Fibroblast of gingiva (primary cell): ENCODE measurements around the gene MED22.

Source experiments
- DNase-seq: peaks from one replicate; pipeline ENCODE4 v3.0.0-alpha.2; 2011; ENCODE audit warnings: low read depth

Gene MED22

GRCh38 chr9:133375724-133376654, 28.1 kb upstream of the MED22 start, which contains the start of the genes STKLD1 and SURF4:
STKLD1 (plus strand) TSS chr9:133376366; CDS start chr9:133376474, 108 bp downstream.
SURF4 (minus strand) TSS chr9:133376060; CDS start chr9:133375969, 91 bp downstream.
- peak; percentile 97 for DNase-seq

DNA sequence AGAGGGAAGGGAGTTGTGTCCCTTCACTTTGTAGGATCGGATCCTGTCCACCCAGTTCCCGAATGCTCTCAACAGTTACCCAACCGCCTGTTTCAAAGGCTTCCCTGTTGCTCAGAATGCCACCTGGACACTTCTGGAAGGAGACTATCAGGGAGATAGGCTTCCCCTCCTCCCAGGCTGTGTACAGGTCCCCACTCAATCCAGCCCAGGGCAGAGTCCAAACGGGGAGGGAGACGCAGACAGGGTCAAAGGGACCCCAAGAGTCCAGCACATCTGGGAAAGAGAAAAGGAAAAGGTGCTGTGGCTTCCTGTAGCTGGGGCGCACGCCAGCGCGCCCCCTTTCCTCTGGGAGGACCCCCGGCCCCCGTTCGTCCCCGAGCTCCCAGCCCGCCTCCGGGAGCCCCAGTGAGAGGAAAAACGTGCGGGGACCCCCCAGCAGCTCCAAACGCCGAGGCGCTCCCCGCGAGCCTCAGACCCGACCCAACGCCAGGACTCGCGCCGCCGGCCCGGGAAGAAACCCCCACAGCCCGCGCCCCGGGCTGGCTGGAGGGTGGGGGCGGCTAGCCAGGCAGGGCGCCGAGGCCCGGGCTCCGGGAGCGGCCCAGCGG, 27.3 kb upstream of the MED22 start:
- DNase-seq = peak; percentile 23

GRCh38 chr9:133374612-133375115, 26.7 kb upstream of the MED22 start:
- DNase-seq = peak; percentile 56

DNA sequence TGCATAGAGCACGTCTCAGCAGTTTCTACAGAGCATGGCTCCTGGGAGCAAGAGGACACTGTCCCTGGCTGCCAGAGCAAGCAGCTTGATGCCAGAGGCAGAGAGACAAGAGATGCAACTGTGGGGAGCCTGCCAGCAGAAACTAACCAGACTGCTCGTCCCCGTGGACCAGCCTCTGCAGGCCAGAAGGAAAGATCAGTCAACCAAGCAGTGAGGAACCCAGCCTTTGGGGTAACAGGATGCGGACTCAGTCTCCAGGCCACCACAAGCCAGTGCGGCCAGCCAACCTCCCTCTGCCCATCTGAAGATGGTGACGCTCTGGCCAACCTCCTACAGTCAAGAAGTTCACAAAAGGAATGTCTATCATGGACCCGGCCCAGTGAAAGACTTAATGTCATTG, 24.2 kb upstream of the MED22 start:
- peak; percentile 42 for DNase-seq

GRCh38 chr9:133371261-133371711, 23.4 kb upstream of the MED22 start:
- DNase-seq = no peak

DNA sequence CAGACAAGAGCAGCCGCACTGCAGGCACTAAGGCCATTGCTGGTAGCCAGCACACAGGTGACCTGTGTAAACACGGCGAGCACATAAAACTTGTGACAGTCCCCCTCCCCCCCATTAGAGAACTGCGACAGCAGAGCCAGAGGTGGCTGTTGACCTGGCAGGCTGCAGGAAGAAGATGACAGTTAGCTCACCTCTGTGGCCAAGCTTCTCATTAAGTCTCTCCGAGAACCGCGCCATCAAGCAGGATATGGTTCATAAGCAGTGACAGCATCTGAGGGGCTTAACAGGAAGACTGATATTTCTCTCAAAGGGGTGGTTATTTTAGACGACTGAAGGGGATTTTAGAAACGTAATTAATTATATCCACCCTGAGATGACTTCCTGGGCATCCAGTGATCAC, 22.8 kb upstream of the MED22 start:
- no peak for DNase-seq

DNA sequence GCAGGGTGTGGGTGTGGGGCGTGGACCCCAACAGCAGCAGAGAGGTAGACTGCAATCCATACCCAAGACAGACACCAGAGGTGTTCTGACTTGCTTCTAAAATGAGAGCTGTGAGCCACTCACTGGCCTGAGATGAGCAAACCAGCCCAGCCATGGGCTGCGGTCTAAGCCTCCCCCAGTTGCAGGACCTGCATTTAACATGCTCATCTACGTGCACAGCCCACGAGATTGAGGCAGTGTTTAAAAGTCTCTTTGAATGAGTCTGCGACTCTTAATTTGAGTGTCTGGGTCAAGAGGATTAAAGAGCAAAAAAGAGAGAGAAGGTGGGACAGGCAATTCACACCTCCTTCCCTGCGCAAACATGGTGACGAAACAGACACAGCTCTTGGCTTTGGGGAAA, 22.0 kb upstream of the MED22 start:
- no peak for DNase-seq

DNA sequence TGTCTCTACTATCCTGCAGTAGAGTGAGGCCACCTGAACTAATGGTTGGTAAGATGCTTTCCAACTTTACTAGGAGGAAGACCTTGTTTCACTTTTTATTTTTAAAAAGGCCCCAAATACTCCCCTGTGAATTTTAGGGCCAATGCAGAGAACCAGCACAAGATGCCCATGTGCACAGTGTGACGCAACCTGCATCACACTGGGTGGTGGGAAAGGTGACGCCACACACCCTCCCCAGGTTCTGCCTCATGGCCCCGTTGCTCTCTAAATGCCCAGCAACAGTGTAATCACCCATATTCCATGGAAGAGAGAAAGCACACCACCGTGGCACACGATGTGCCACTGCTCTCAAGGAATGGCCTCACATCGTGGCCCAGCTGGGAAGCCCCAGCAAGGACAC, 21.5 kb upstream of the MED22 start:
- no peak for DNase-seq

- DNase-seq = peak; percentile 40
These were observed 20.4 kb upstream of the MED22 start for GRCh38 chr9:133368249-133368881.

GRCh38 chr9:133367778-133368177, 19.8 kb upstream of the MED22 start:
- no peak for DNase-seq

- DNase-seq = no peak
These were observed 19.3 kb upstream of the MED22 start for GRCh38 chr9:133367221-133367620.

DNA sequence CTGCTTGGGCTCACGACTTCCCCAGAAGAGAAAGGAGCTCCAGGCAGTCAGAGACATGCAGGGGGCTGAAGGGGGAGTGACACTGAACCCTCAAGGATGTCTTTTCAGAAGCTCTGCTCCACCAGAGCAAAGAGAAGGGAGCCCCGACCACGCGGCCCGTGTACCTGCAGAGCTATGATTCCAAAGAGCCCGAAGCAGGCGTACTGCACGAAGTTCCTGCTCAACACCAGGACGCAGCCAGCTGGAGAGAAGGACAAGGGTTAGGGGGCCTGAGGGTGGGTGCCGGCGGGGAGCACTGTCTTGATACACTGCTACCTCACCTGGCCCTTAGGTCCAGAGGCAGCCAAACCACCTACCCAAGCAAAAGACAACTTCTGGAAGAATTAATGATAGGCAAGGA, 18.5 kb upstream of the MED22 start:
- DNase-seq = no peak

DNA sequence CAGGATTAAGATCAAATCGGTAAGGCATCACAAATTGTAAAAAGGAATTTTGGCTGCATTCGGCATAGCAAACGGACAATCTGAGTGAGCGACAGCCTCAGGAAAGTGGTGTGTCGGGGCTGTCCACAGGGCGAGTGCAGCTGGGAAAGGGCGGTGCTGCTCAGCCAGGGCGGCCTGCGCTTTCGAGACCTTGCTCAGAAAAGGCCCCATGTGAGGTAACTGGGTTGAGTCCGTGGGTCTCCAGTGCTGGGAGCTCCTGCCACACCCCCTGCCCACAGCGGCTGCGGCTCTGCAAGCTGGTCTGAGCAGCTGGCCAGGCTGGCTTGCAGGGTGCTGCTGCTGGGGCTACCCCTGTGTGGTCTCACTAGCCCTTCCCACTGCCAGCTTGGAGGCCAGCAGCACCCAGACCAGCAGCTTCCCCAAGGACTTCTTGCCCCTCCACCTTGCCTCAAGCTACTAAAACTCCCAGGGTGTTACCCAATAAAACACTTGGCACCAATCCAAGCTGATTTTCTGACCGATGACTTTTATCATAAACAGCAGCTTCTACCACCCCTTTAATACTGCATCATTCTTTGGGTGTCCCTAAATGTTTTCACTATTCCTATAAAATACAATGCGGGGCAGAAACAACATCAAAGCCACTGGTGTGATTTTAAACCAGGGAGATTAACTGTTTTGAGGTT, 14.6 kb upstream of the MED22 start:
- no peak for DNase-seq

GRCh38 chr9:133361507-133362092, 13.7 kb upstream of the MED22 start:
- no peak for DNase-seq

- DNase-seq = no peak
These were observed 12.8 kb upstream of the MED22 start for GRCh38 chr9:133360400-133361393.

- DNase-seq = no peak
These were observed 11.7 kb upstream of the MED22 start for GRCh38 chr9:133359399-133360175.

GRCh38 chr9:133357656-133358055, 9.7 kb upstream of the MED22 start:
- DNase-seq = no peak

GRCh38 chr9:133356391-133357091, 8.6 kb upstream of the MED22 start, which contains the start of the genes SURF1 and SURF2:
SURF1 (minus strand) TSS chr9:133356487; CDS start chr9:133356453, 34 bp downstream.
SURF2 (plus strand) TSS chr9:133356550; CDS start chr9:133356593, 43 bp downstream.
- peak; percentile 72 for DNase-seq
